ENCODE results near the gene GSDME. TPM values are rescaled to one million over a fixed set of nuclear protein-coding genes. Genes with fewer than 3 reads are reported as not detected.

GSDME gene
- total RNA-seq, 1 experiment from 2014 or later, result 5.5 TPM

GRCh38 chr7:24797270-24797669 is 40.0 kb upstream of the GSDME start:
- no peak overlapping the region for H3K14ac ChIP-seq (ENCODE audit: insufficient read depth, low read length)
- no peak overlapping the region for H3K27ac ChIP-seq (ENCODE audit: insufficient read length, low read depth, low read length)
- H3K23me2 ChIP-seq (ENCODE audit: insufficient read length, low read depth, low read length, poor library complexity, severe bottlenecking), result no peaks in the 10 kb centered on the region
- Mint-ChIP-seq H3K9me3 (peaks cover 0 to 2% of the 10 kb centered on the region in 2 experiments; a peak in 3 of 5 replicates), H3K27me3 (ENCODE audit: low read depth) (no peaks in the 10 kb centered on the region), H3K36me3 (ENCODE audit: insufficient read depth in 1 of 3, low read depth in 3 of 3) (peaks cover 6 to 15% (median 8%) of the 10 kb centered on the region in 3 experiments), H3K27ac (no peak overlapping the region), H3K4me3 (no peak overlapping the region), H3K4me1 (peaks cover 13 to 15% of the 10 kb centered on the region in 2 experiments)
- H3K56ac ChIP-seq (ENCODE audit: insufficient read length, low read depth, low read length), result no peak overlapping the region
- H4K5ac ChIP-seq (ENCODE audit: insufficient read length, low read depth, low read length), result no peak overlapping the region
- H3K79me1 ChIP-seq (ENCODE audit: insufficient read depth, low read depth, low read length, poor library complexity, severe bottlenecking), result no peaks in the 10 kb centered on the region
- no peaks in the 10 kb centered on the region for H3K27me3 ChIP-seq (ENCODE audit: insufficient read depth, low read length)
- H3K9me3 ChIP-seq (ENCODE audit: control insufficient read depth, low read depth, low read length), result no peaks in the 10 kb centered on the region
- H3K4me2 ChIP-seq (ENCODE audit: insufficient read depth, insufficient read length, low read length), result no peak overlapping the region
- no CpG with 5 or more reads among the region's 4 CpGs for WGBS (ENCODE audit: extremely low coverage, insufficient read length, low lambda C conversion rate)
- no peak for DNase-seq
- no peak for TF ChIP-seq CTCF (conservative IDR thresholded peaks at IDR 0.05)
- no peak overlapping the region for H3K9ac ChIP-seq (ENCODE audit: extremely low read depth, insufficient read length, low read length)
- no peak overlapping the region for H2BK15ac ChIP-seq (ENCODE audit: low read depth, low read length)
- no peaks in the 10 kb centered on the region for H3K79me2 ChIP-seq (ENCODE audit: insufficient read depth, low read length)
- H2AFZ ChIP-seq (ENCODE audit: low read length), result no peak overlapping the region
- H3K4me1 ChIP-seq (ENCODE audit: insufficient read depth, low read length), result no peaks in the 10 kb centered on the region; the same call in 1 of the 2 replicates
- H2BK12ac ChIP-seq (ENCODE audit: insufficient read length, low read depth, low read length), result no peak overlapping the region
- H2BK120ac ChIP-seq (ENCODE audit: low read depth, low read length, poor library complexity, severe bottlenecking), result no peak overlapping the region
- no peak overlapping the region for H3K23ac ChIP-seq (ENCODE audit: insufficient read length, low read depth, low read length)
- no peak overlapping the region for H3K18ac ChIP-seq (ENCODE audit: insufficient read length, low read depth, low read length)
- H2BK20ac ChIP-seq (ENCODE audit: low read depth, low read length, poor library complexity, severe bottlenecking), result no peak overlapping the region
- no peaks in the 10 kb centered on the region for H4K20me1 ChIP-seq (ENCODE audit: control insufficient read depth, insufficient read depth, insufficient read length)
- no peak overlapping the region for H2BK5ac ChIP-seq (ENCODE audit: insufficient read length, low read length)
- H4K8ac ChIP-seq (replicated peaks; ENCODE audit: insufficient read length, low read depth, low read length), result no peak overlapping the region
- no peak overlapping the region for H3K4ac ChIP-seq (ENCODE audit: low read depth, low read length)
- no peak overlapping the region for H4K91ac ChIP-seq (ENCODE audit: insufficient read length, low read depth, low read length)
- no peak overlapping the region for H2AK5ac ChIP-seq (ENCODE audit: insufficient read length, low read length)
- H3T11ph ChIP-seq (ENCODE audit: low read length), result no peak overlapping the region

Measured in H9 (cell line).